Right cardiac atrium (tissue), 5 donors: ENCODE measurements around the gene AQP2. TPM values are rescaled to one million over a fixed set of nuclear protein-coding genes. Genes with fewer than 3 reads are reported as not detected.
A peak's percentile ranks its signal among the peaks of the same experiment; 100 is the strongest.

Experiments
- ATAC-seq, 2 donors: fragments of 200-7000 bp; cut with Tn5 transposase; one replicate each; pipeline versions ENCODE4 v1.8.0 to v1.9.1; 2020; ENCODE audit warnings: moderate library complexity in 2 of 2, mild to moderate bottlenecking in 1 of 2
- DNase-seq, 3 donors: peaks; one replicate each; pipeline ENCODE4 v3.0.0-alpha.2; 2020
- H3K27ac ChIP-seq: one replicate; pipeline ENCODE4 v1.5.1; 2013; ENCODE audit warnings: mild to moderate bottlenecking, low read length, control low read depth, moderate library complexity
- H3K27me3 ChIP-seq: one replicate; pipeline ENCODE4 v1.6.1; 2013; ENCODE audit not compliant: control insufficient read depth, insufficient read depth
- H3K4me1 ChIP-seq: one replicate; pipeline ENCODE4 v1.6.1; 2013; ENCODE audit warnings: low read length; ENCODE audit not compliant: control insufficient read depth, insufficient read depth
- H3K4me3 ChIP-seq: one replicate; pipeline ENCODE4 v1.5.1; 2013; ENCODE audit warnings: low read length, control low read depth
- H3K9me3 ChIP-seq: one replicate; pipeline ENCODE4 v1.6.1; 2013; ENCODE audit warnings: low read length; ENCODE audit not compliant: control insufficient read depth
- WGBS: extraction: QIAGEN DNeasy Blood & Tissue Kit; methylation state at CpG from one replicate; pipeline ENCODE4 v1.1.7; 2013; 5-methylcytosine and 5-hydroxymethylcytosine counted together
- intact Hi-C, 4 donors: fragments of 100-400 bp; cut with DNase I; formaldehyde crosslinking; loops; one replicate each; pipeline versions ENCODE4 v1.11.0 to v1.14.0; 2022 to 2023
- polyA plus RNA-seq: library from polyadenylated mRNA; stranded (reverse); fragments of 200-250 nt; gene quantifications from one replicate; pipeline ENCODE4 v1.2.3, GENCODE V29; 2013
- total RNA-seq, 4 donors: library from RNA; stranded (reverse); fragmentation: NEBNext Ultra II Directional; extraction: Animal tissue kit (Norgen Biotek cat#: 25700); gene quantifications; one replicate each; pipeline ENCODE4 v1.2.1, GENCODE V29; 2021
- donor health status: healthy with polysubstance abuse.
- donor health status: DM: no; HTN: yes; CAD: no.
- donor health status: DM: no; HTN: no; CAD: no.
- donor health status: DM: no; HTN: yes; CAD: no; lungs with severe emphysema.
- donor health status: DM: yes; HTN: yes; CAD: no.

The AQP2 gene
- total and polyA plus RNA-seq, 5 donors = 0.17 to 1.1 (median 0.60) TPM

DNA sequence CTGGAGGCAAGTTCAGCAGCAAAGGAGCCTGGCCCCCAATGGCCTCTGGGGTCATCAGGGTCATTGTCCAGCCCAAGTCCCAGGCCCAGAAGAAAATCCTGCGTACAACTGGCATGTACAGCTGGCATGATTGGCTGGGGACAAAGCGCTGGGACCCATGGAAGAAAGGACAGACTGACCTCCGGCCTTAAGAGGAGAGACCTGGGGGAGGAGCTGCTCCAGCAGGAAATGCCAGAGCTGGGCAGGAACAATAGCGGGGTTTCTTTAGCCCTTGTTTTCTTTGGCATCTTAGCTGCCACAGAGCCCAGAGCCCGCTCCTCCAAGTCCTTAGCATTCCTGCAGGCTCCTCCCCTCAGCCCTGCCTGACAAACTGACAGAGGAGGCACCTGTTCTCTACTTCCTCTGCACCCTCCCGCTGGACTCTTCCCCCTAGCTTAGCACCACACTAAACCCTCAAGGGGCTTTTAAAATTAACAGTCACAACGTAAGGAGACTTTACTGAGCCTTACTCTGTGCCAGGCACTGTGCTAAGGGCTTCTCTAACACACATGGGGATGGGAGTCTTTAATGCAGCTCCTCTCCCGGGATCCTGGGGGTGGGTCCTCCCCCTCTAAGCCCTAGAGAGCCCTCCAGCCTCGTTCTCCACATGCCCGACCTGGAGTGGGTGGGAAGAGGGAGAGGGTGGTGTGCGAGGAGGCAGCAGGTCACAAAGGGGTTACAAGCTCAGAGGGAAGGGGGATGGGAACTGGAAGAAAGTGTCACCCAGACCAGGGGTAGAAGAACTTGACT, 9.3 kb downstream of the AQP2 start:
- H3K27ac ChIP-seq = no peak overlapping the region
- no peaks in the 10 kb centered on the region for H3K27me3 ChIP-seq
- H3K4me1 ChIP-seq = no peaks in the 10 kb centered on the region
- H3K4me3 ChIP-seq = no peak overlapping the region
- ATAC-seq (peak; percentile 26 to 60), DNase-seq (peak in 2 of 3 donors; percentile 68 to 69)
- 43% methylated on average over 11 of the region's 11 CpGs for WGBS
- intact Hi-C loops = loop anchor here in 3 of 4 donors (10.0 kb wide), 3 partner anchors 85 to 215 kb away; no protein-coding TSS in a partner anchor
- H3K9me3 ChIP-seq = no peaks in the 10 kb centered on the region

DNA sequence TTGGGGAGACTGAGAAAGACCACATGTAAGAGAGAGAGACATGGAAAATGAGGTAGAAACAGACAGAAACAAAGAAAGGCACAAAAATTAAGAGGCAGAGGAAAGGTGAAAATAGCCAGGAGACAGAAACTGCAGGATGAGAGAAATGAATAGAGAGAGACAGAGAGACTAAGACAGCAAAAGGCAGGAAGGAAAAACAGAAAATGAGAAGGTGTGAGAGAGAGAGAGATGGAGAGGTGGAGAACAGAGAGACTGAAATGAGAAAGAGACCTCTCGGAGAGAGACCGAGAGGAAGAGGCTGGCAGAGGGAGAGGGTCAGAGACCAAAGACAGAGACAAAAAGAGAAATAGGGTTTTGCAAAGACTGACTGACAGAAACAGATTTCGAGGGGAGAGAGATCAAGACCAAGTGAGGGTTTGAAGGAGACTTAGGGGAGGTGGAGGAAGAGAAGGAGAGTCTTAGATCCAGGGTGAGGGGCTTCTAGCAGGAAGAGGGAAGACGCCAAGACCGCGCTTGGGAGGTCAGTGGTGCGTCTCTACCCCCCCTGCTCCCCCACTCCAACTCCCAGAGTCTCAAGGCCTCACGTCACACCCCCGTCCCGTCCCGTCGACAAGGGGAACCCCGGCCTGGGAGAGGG, 10.1 kb downstream of the AQP2 start:
- Histone ChIP-seq H3K4me3 (peak overlapping the region; percentile 55), H3K4me1 (no peaks in the 10 kb centered on the region)

DNA sequence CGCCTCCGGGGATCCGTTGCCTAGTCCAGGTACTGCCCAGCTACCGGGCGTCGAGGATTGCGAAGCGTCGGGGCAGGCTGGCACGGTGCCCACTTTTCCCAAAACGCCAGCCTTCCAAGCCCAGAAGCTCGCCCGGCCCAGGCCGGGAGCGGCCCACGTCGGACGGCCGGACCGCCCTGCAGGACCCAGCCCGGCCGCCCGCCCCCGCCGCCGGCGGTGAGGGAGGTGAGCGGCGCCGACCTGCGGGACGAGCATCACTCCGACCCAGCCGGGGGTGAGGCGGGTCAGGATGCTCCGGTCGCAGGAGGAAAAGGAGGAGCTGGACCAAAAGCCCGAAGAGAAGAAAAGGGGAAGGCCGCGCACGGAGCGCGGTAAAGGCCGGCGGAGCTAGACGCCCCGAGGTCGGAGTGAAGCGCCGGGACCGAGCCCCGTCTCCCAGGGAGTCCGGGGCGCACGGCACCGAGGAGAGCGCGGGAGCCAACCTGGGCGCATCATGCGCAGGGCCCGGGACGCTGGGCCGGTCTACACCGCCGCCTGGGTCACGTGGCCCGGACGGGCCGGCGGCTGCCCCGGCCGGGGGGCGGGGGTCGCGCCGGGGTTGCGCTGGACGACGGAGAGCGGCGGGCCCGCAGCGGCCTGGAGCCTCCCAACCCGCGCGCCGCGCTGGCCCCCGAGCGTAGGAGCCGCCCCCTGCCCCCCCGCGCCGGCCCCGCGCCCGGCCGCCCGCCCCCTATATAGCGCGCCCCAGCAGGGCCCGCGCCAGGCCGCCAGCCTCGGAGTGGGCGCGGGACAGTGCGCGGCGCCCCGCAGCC, 10.8 kb downstream of the AQP2 start, which contains the start of gene AQP5:
Gene AQP5 (plus strand): TSS at position 762 of the 812 bp plus-strand sequence. CDS start 146 bp downstream, outside the sequence.
- Histone ChIP-seq H3K27me3 (no peaks in the 10 kb centered on the region), H3K27ac (no peak within 1 kb of the TSS), H3K9me3 (no peaks in the 10 kb centered on the region), H3K4me1 (no peaks in the 10 kb centered on the region), H3K4me3 (peak within 1 kb of the TSS; percentile 55)
- intact Hi-C loops = loop anchor here in 2 of 4 donors (10.0 kb wide), 2 partner anchors 187 to 213 kb away; no protein-coding TSS in a partner anchor
- DNase-seq (peak in 2 of 3 donors; percentile 73 to 76), ATAC-seq (peak in 1 of 2 donors; percentile 25)
- WGBS = 3% methylated on average over 111 of the region's 111 CpGs

More for the DNA sequence above, 10.1 kb downstream of the AQP2 start:
- no peak for ATAC-seq
- DNase-seq = no peak
- no peaks in the 10 kb centered on the region for H3K9me3 ChIP-seq
- H3K27me3 ChIP-seq = no peaks in the 10 kb centered on the region
- H3K27ac ChIP-seq = no peak overlapping the region
- intact Hi-C loops = loop anchor here in 2 of 4 donors (10.0 kb wide), 2 partner anchors 186 to 214 kb away; no protein-coding TSS in a partner anchor
- 42% methylated on average over 13 of the region's 13 CpGs for WGBS

DNA sequence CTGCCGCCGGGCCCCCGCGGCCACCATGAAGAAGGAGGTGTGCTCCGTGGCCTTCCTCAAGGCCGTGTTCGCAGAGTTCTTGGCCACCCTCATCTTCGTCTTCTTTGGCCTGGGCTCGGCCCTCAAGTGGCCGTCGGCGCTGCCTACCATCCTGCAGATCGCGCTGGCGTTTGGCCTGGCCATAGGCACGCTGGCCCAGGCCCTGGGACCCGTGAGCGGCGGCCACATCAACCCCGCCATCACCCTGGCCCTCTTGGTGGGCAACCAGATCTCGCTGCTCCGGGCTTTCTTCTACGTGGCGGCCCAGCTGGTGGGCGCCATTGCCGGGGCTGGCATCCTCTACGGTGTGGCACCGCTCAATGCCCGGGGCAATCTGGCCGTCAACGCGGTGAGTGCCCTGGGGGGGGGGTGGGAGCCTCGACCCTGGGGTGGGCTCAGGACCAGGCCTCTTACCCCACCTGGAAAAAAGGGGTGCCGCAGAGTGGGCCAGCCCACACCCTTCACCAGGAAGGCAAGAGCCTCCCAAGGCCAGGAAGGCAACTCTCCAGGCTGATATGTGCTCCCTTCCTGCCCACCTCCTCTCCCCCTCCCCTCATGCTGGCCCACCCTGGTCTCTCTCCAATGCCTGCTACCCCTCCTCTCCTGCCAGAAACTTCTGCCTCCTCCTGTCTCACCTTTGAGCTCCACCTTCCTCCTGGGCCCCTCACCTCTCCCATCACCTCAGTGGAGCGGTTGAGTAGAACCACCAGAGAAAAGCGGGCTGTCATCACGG, 11.6 kb downstream of the AQP2 start:
- no peak overlapping the region for H3K4me3 ChIP-seq
- WGBS = 69% methylated on average over 37 of the region's 37 CpGs
- H3K27ac ChIP-seq = no peak overlapping the region
- no peaks in the 10 kb centered on the region for H3K27me3 ChIP-seq
- intact Hi-C loops = loop anchor here in 2 of 4 donors (10.0 kb wide), 2 partner anchors 187 to 213 kb away; no protein-coding TSS in a partner anchor
- peak in 1 of 3 donors; percentile 68 for DNase-seq
- no peaks in the 10 kb centered on the region for H3K9me3 ChIP-seq
- H3K4me1 ChIP-seq = no peaks in the 10 kb centered on the region
- no peak for ATAC-seq

DNA sequence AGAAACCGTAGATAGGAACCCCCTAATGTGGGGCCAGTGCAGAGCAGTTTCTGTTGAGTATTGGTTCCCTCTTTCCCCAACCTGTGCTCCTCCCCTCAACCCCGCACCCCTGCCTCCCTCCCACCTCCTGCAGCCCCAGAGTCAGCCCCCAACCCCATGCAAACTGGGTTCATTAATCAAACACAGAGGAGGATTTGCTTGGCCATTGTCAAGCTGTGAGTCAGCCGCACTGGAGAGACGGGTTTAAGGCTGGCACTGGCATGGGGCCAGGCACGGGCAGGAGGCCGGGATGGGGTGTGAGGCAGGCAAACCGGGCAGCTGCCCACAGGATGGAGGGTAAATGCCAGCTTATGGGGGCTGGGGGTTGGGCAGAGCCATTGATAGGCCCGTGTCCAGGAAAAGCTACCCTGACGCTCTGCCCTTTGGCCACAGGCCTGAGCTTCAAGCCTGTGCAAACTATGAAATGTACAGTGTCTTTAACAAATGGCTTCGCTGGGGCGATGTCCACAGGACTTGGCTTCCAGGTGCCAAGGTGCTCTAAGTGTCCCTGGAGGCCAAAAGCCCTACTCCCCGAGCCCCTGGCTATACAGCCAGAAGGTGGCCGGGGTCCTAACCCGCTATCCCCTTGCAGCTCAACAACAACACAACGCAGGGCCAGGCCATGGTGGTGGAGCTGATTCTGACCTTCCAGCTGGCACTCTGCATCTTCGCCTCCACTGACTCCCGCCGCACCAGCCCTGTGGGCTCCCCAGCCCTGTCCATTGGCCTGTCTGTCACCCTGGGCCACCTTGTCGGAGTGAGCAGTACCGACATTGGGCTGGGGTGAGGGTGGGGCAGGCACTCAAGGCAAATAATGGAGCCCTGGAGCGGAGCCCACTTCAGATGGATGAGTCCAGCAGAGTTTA, 12.6 kb downstream of the AQP2 start:
- H3K4me3 ChIP-seq = no peak overlapping the region
- no peaks in the 10 kb centered on the region for H3K27me3 ChIP-seq
- WGBS = 73% methylated on average over 21 of the region's 21 CpGs
- ATAC-seq (peak; percentile 29), DNase-seq (peak; percentile 68 to 91 (median 76))
- H3K9me3 ChIP-seq = no peaks in the 10 kb centered on the region
- intact Hi-C loops = loop anchor here in 2 of 4 donors (10.0 kb wide), 2 partner anchors 188 to 212 kb away; no protein-coding TSS in a partner anchor
- H3K27ac ChIP-seq = no peak overlapping the region
- H3K4me1 ChIP-seq = no peaks in the 10 kb centered on the region

DNA sequence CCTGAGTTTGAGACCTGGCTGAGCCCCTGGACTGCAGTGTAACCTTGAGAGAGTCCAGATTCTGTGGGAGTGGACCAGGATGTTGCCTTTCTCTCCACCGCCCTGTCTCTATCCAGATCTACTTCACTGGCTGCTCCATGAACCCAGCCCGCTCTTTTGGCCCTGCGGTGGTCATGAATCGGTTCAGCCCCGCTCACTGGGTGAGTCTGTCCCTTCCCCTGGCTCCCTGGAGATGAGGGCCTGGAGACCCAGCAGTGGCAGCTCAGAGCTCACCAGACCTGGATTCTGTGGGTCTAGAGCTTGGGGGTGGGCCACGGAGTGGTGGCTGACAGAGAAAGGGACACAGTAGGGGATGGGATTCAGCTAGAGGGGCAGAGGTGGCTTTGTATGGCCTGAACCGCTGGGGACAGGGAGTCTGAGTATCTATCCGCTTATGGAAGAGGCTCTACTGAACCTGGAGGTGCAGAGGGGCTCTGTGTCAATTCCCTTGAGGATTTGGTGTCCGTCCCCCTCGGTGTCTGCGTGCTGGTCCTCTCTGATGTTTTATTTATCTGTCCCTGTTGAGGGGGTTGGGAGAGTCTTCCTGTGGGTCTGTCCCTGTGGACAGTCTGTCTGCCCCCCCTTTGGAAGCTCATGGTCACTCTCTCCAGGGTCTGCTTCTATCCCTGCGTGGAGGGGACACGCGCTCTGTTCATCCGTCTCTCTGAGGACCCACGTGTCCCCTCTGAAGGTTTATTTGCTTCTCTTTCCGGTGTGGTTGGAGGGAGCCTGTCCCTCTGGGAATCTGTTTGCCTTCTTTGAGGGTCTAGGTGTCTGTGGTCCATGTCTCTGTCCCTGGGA, 13.7 kb downstream of the AQP2 start:
- no peaks in the 10 kb centered on the region for H3K4me1 ChIP-seq
- intact Hi-C loops = loop anchor here in 2 of 4 donors (10.0 kb wide), 2 partner anchors 189 to 211 kb away; no protein-coding TSS in a partner anchor
- H3K4me3 ChIP-seq = no peak overlapping the region
- ATAC-seq (no peak), DNase-seq (no peak)
- H3K27me3 ChIP-seq = no peaks in the 10 kb centered on the region
- WGBS = 82% methylated on average over 17 of the region's 17 CpGs
- no peak overlapping the region for H3K27ac ChIP-seq
- no peaks in the 10 kb centered on the region for H3K9me3 ChIP-seq

DNA sequence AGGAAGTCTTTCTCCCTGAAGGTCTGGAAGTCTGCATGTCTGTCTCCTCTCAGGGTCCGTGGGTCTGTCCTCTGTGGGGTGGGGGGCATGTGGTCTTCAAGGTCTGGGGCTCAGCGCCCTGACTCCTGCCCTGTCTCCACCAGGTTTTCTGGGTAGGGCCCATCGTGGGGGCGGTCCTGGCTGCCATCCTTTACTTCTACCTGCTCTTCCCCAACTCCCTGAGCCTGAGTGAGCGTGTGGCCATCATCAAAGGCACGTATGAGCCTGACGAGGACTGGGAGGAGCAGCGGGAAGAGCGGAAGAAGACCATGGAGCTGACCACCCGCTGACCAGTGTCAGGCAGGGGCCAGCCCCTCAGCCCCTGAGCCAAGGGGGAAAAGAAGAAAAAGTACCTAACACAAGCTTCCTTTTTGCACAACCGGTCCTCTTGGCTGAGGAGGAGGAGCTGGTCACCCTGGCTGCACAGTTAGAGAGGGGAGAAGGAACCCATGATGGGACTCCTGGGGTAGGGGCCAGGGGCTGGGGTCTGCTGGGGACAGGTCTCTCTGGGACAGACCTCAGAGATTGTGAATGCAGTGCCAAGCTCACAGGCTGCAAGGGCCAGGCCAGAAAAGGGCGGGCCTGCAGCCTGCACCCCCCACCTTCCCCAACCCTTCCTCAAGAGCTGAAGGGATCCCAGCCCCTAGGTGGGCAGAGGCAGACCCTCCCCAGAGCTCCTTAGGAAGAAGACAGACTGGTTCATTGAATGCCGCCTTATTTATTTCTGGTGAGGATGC, 14.5 kb downstream of the AQP2 start:
- intact Hi-C loops = loop anchor here in 3 of 4 donors (5.0 to 10.0 kb wide), 6 partner anchors 92 to 210 kb away; partner anchors contain the start of gene ASIC1 (in 1 of the 3)
- H3K27ac ChIP-seq = no peak overlapping the region
- H3K9me3 ChIP-seq = no peaks in the 10 kb centered on the region
- no peak overlapping the region for H3K4me3 ChIP-seq
- DNase-seq = no peak
- 63% methylated on average over 13 of the region's 13 CpGs for WGBS
- no peak for ATAC-seq
- H3K27me3 ChIP-seq = no peaks in the 10 kb centered on the region
- H3K4me1 ChIP-seq = no peaks in the 10 kb centered on the region

DNA sequence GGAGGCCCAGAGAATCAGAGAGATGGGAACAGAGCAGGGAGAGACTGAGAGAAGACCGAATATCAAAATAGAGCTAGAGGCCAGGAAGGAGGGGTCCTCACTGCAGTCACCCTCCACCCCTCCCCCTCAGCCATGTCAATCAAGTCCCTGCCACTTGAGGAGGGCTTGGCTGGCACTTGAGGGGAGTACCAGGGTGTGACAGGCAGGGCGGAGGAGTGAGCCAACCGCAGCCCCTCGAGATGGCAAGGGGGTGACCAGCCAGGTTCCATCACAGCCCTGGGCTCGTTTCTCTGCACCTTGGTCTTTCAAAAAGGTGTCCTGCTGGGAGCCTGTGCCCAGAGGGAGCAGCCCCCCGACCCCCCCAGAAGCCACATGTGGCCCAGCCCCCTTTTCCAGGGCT, 15.3 kb downstream of the AQP2 start:
- WGBS = 81% methylated on average over 6 of the region's 6 CpGs
- intact Hi-C loops = loop anchor here in 3 of 4 donors (5.0 to 10.0 kb wide), 6 partner anchors 91 to 209 kb away; partner anchors contain the start of gene ASIC1 (in 1 of the 3)

More for the DNA sequence above, 15.3 kb downstream of the AQP2 start:
- no peaks in the 10 kb centered on the region for H3K27me3 ChIP-seq
- no peak overlapping the region for H3K27ac ChIP-seq
- ATAC-seq = no peak
- no peak overlapping the region for H3K4me3 ChIP-seq
- no peaks in the 10 kb centered on the region for H3K4me1 ChIP-seq
- H3K9me3 ChIP-seq = no peaks in the 10 kb centered on the region
- no peak for DNase-seq
